Activated CD4-positive, alpha-beta T cell treated with anti-CD3 and anti-CD28 coated beads for 36 hours (primary cell): ENCODE results near the gene NRXN3. TPM values are rescaled to one million over a fixed set of nuclear protein-coding genes. Genes with fewer than 3 reads are reported as not detected.

Source experiments
- ATAC-seq: fragments of 200-7000 bp; cut with Tn5 transposase; one replicate; pipeline ENCODE4 v1.10.0; 2021; ENCODE audit warnings: mild to moderate bottlenecking, moderate library complexity
- CTCF ChIA-PET: fragments of 350-600 bp; sonication (Branson Sonifier 250); formaldehyde crosslinking; loops from one replicate; lab custom pipeline; 2021; ENCODE audit warnings: antibody characterized with exemption; lab: Charles Lee
- POLR2A ChIA-PET: fragments of 350-600 bp; sonication (Branson Sonifier 250); formaldehyde crosslinking; loops from one replicate; lab custom pipeline; 2021; ENCODE audit warnings: antibody characterized with exemption, inconsistent platforms; lab: Charles Lee
- DNase-seq: peaks from one replicate; pipeline ENCODE4 v3.0.0-alpha.2; 2020
- H3K27ac Mint-ChIP-seq: one replicate; pipeline ENCODE4 v1.8.0; 2021; ENCODE audit warnings: mixed read lengths
- H3K27me3 Mint-ChIP-seq: one replicate; pipeline ENCODE4 v1.8.0; 2021; ENCODE audit warnings: mixed read lengths
- H3K36me3 Mint-ChIP-seq: one replicate; pipeline ENCODE4 v1.8.0; 2021; ENCODE audit warnings: low read depth, mixed read lengths
- H3K4me1 Mint-ChIP-seq: one replicate; pipeline ENCODE4 v1.8.0; 2021; ENCODE audit warnings: mixed read lengths
- H3K4me3 Mint-ChIP-seq: one replicate; pipeline ENCODE4 v1.8.0; 2021; ENCODE audit warnings: mild to moderate bottlenecking, moderate library complexity, mixed read lengths
- H3K9me3 Mint-ChIP-seq: one replicate; pipeline ENCODE4 v1.8.0; 2021; ENCODE audit warnings: low read depth, mixed read lengths
- intact Hi-C, 2 experiments: fragments of 100-400 bp; cut with DNase I in 1 of 2; cut with micrococcal nuclease in 1 of 2; formaldehyde crosslinking; loops; one replicate each; pipeline versions ENCODE4 v1.14.2 to v1.15.1; 2022 to 2024; cut with DNase I, micrococcal nuclease
- total RNA-seq, 2 experiments: library from RNA; stranded (reverse); gene quantifications; one replicate each; pipeline ENCODE4 v1.2.3, GENCODE V29; 2021

The NRXN3 gene
- total RNA-seq, 2 experiments from 2014 or later, result not detected

- Mint-ChIP-seq H3K36me3 (no peaks in the 10 kb centered on the region), H3K9me3 (no peaks in the 10 kb centered on the region), H3K27me3 (no peaks in the 10 kb centered on the region), H3K27ac (no peak overlapping the region), H3K4me3 (no peak overlapping the region), H3K4me1 (no peaks in the 10 kb centered on the region)
- DNase-seq (no peak), ATAC-seq (no peak)
- intact Hi-C loops, result no loop called here
- CTCF ChIA-PET, result no interaction called here
- POLR2A ChIA-PET, result no interaction called here
Measured at GRCh38 chr14:79229383-79229909, 1059.3 kb downstream of the NRXN3 start.

- no peak for ATAC-seq
- ChIA-PET CTCF (no interaction called here), POLR2A (no interaction called here)
- H3K4me3 Mint-ChIP-seq, result no peak overlapping the region
- no peak overlapping the region for H3K27ac Mint-ChIP-seq
- no peaks in the 10 kb centered on the region for H3K4me1 Mint-ChIP-seq
- intact Hi-C loops, result no loop called here
- H3K36me3 Mint-ChIP-seq, result no peaks in the 10 kb centered on the region
- no peak for DNase-seq
- peaks cover 2% of the 10 kb centered on the region for H3K9me3 Mint-ChIP-seq
- no peaks in the 10 kb centered on the region for H3K27me3 Mint-ChIP-seq
Measured at GRCh38 chr14:79242666-79243065, 1072.5 kb downstream of the NRXN3 start.

- Mint-ChIP-seq H3K27ac (no peak overlapping the region), H3K9me3 (peaks cover 2% of the 10 kb centered on the region), H3K27me3 (no peaks in the 10 kb centered on the region), H3K4me3 (no peak overlapping the region), H3K36me3 (no peaks in the 10 kb centered on the region), H3K4me1 (no peaks in the 10 kb centered on the region)
- ChIA-PET POLR2A (no interaction called here), CTCF (no interaction called here)
- ATAC-seq (no peak), DNase-seq (no peak)
- intact Hi-C loops, result no loop called here
Measured at GRCh38 chr14:79246173-79246572, 1076.0 kb downstream of the NRXN3 start.

GRCh38 chr14:79248126-79248525 lies 1078.0 kb downstream of the NRXN3 start:
- POLR2A ChIA-PET, result no interaction called here
- ATAC-seq, result no peak
- DNase-seq, result no peak
- CTCF ChIA-PET, result no interaction called here
- Mint-ChIP-seq H3K27ac (no peak overlapping the region), H3K9me3 (peaks cover 2% of the 10 kb centered on the region), H3K4me3 (no peak overlapping the region), H3K36me3 (no peaks in the 10 kb centered on the region), H3K4me1 (no peaks in the 10 kb centered on the region), H3K27me3 (no peaks in the 10 kb centered on the region)
- intact Hi-C loops, result no loop called here

GRCh38 chr14:79248771-79249170 lies 1078.6 kb downstream of the NRXN3 start:
- POLR2A ChIA-PET, result no interaction called here
- no peak for DNase-seq
- Mint-ChIP-seq H3K27me3 (no peaks in the 10 kb centered on the region), H3K36me3 (no peaks in the 10 kb centered on the region), H3K27ac (no peak overlapping the region), H3K9me3 (peaks cover 2% of the 10 kb centered on the region), H3K4me3 (no peak overlapping the region), H3K4me1 (no peaks in the 10 kb centered on the region)
- ATAC-seq, result no peak
- intact Hi-C loops, result no loop called here
- CTCF ChIA-PET, result no interaction called here

- CTCF ChIA-PET, result interaction anchor here (0.7 kb wide), 1 partner anchor 827 kb away, joined by 3 read pairs; no protein-coding TSS in a partner anchor
- Mint-ChIP-seq H3K4me3 (no peak overlapping the region), H3K27ac (no peak overlapping the region), H3K27me3 (no peaks in the 10 kb centered on the region), H3K9me3 (peaks cover 1% of the 10 kb centered on the region), H3K4me1 (no peaks in the 10 kb centered on the region), H3K36me3 (no peaks in the 10 kb centered on the region)
- POLR2A ChIA-PET, result no interaction called here
- intact Hi-C loops, result no loop called here
- no peak for DNase-seq
- ATAC-seq, result no peak
Measured at GRCh38 chr14:79251278-79251677, 1081.1 kb downstream of the NRXN3 start.

- H3K27ac Mint-ChIP-seq, result no peak overlapping the region
- no peak for DNase-seq
- ChIA-PET POLR2A (no interaction called here), CTCF (interaction anchor here (0.7 kb wide), 1 partner anchor 159 kb away, joined by 4 read pairs; no protein-coding TSS in a partner anchor)
- H3K4me3 Mint-ChIP-seq, result no peak overlapping the region
- H3K4me1 Mint-ChIP-seq, result no peaks in the 10 kb centered on the region
- H3K36me3 Mint-ChIP-seq, result no peaks in the 10 kb centered on the region
- no peak for ATAC-seq
- H3K27me3 Mint-ChIP-seq, result no peaks in the 10 kb centered on the region
- peaks cover 1% of the 10 kb centered on the region for H3K9me3 Mint-ChIP-seq
- intact Hi-C loops, result no loop called here
Measured at GRCh38 chr14:79253576-79253975, 1083.4 kb downstream of the NRXN3 start.

- Mint-ChIP-seq H3K27ac (no peak overlapping the region), H3K36me3 (no peaks in the 10 kb centered on the region), H3K4me3 (no peak overlapping the region), H3K27me3 (no peaks in the 10 kb centered on the region), H3K9me3 (peaks cover 1% of the 10 kb centered on the region), H3K4me1 (no peaks in the 10 kb centered on the region)
- ChIA-PET POLR2A (no interaction called here), CTCF (interaction anchor here (0.7 kb wide), 1 partner anchor 158 kb away, joined by 4 read pairs; no protein-coding TSS in a partner anchor)
- DNase-seq (no peak), ATAC-seq (no peak)
- intact Hi-C loops, result no loop called here
Measured at GRCh38 chr14:79254069-79254775, 1084.0 kb downstream of the NRXN3 start.

GRCh38 chr14:79256380-79256779 lies 1086.2 kb downstream of the NRXN3 start:
- Mint-ChIP-seq H3K4me3 (no peak overlapping the region), H3K4me1 (no peaks in the 10 kb centered on the region), H3K27ac (no peak overlapping the region), H3K9me3 (peaks cover 1% of the 10 kb centered on the region), H3K36me3 (no peaks in the 10 kb centered on the region), H3K27me3 (no peaks in the 10 kb centered on the region)
- ATAC-seq, result no peak
- intact Hi-C loops, result no loop called here
- ChIA-PET POLR2A (no interaction called here), CTCF (no interaction called here)
- no peak for DNase-seq

GRCh38 chr14:79260406-79260805 lies 1090.2 kb downstream of the NRXN3 start:
- Mint-ChIP-seq H3K4me1 (no peaks in the 10 kb centered on the region), H3K27ac (no peak overlapping the region), H3K4me3 (no peak overlapping the region), H3K9me3 (peaks cover 1% of the 10 kb centered on the region), H3K36me3 (no peaks in the 10 kb centered on the region), H3K27me3 (no peaks in the 10 kb centered on the region)
- intact Hi-C loops, result no loop called here
- DNase-seq, result no peak
- ChIA-PET POLR2A (no interaction called here), CTCF (interaction anchor here (0.7 kb wide), 1 partner anchor 83 kb away, joined by 3 read pairs; no protein-coding TSS in a partner anchor)
- ATAC-seq, result no peak

- intact Hi-C loops, result no loop called here
- Mint-ChIP-seq H3K4me3 (no peak overlapping the region), H3K36me3 (no peaks in the 10 kb centered on the region), H3K4me1 (no peaks in the 10 kb centered on the region), H3K27me3 (no peaks in the 10 kb centered on the region), H3K27ac (no peak overlapping the region), H3K9me3 (no peaks in the 10 kb centered on the region)
- DNase-seq (no peak), ATAC-seq (no peak)
- ChIA-PET POLR2A (no interaction called here), CTCF (no interaction called here)
Measured at GRCh38 chr14:79265366-79265946, 1095.3 kb downstream of the NRXN3 start.

- Mint-ChIP-seq H3K4me1 (no peaks in the 10 kb centered on the region), H3K27me3 (peaks cover 2% of the 10 kb centered on the region), H3K4me3 (no peak overlapping the region), H3K9me3 (peaks cover 2% of the 10 kb centered on the region), H3K27ac (no peak overlapping the region), H3K36me3 (no peaks in the 10 kb centered on the region)
- ChIA-PET CTCF (interaction anchor here (1.1 kb wide), 1 partner anchor 295 kb away, joined by 4 read pairs; no protein-coding TSS in a partner anchor), POLR2A (no interaction called here)
- ATAC-seq (no peak), DNase-seq (no peak)
- intact Hi-C loops, result no loop called here
Measured at GRCh38 chr14:79270361-79270760, 1100.2 kb downstream of the NRXN3 start.
